ENCODE measurements around the gene IFT52. TPM values are rescaled to one million over a fixed set of nuclear protein-coding genes. Genes with fewer than 3 reads are reported as not detected.

The IFT52 gene
- total RNA-seq, 6 experiments from 2014 or later, result 29.1 to 37.9 (median 35.2) TPM

DNA sequence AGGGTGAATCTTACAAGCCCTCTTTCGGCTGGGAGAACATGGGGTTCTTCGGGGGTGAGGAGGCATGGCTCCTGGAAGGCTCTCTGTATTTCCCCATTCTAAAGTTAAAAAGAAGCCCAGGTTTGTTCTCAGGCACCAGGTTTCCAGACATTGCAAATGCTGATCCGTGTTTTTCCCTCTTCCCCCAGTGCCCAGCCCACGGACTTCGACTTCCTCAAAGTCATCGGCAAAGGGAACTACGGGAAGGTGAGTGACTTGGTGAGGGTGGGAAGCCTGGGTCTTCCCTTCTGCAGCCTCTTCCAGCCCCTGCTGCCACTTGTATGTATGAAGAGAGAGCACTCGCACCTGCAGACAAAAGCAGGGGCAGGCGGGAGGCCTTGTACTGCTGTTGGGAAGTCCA, 23.3 kb upstream of the IFT52 start:
- no peaks in the 10 kb centered on the region for H3K4me1 Mint-ChIP-seq (ENCODE audit: low read depth)
- no peak overlapping the region for H3K4me3 Mint-ChIP-seq
- no peak overlapping the region for H3K27ac Mint-ChIP-seq
- H3K36me3 Mint-ChIP-seq (ENCODE audit: low read depth), result no peaks in the 10 kb centered on the region
- H3K27me3 Mint-ChIP-seq (ENCODE audit: insufficient read depth), result peaks cover 29% of the 10 kb centered on the region
- H3K9me3 Mint-ChIP-seq, result no peaks in the 10 kb centered on the region
- TF ChIP-seq, protein P1, sequence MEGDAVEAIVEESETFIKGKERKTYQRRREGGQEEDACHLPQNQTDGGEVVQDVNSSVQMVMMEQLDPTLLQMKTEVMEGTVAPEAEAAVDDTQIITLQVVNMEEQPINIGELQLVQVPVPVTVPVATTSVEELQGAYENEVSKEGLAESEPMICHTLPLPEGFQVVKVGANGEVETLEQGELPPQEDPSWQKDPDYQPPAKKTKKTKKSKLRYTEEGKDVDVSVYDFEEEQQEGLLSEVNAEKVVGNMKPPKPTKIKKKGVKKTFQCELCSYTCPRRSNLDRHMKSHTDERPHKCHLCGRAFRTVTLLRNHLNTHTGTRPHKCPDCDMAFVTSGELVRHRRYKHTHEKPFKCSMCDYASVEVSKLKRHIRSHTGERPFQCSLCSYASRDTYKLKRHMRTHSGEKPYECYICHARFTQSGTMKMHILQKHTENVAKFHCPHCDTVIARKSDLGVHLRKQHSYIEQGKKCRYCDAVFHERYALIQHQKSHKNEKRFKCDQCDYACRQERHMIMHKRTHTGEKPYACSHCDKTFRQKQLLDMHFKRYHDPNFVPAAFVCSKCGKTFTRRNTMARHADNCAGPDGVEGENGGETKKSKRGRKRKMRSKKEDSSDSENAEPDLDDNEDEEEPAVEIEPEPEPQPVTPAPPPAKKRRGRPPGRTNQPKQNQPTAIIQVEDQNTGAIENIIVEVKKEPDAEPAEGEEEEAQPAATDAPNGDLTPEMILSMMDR (IDR thresholded peaks at IDR 0.05), result no peak
- DNase-seq, result no peak

DNA sequence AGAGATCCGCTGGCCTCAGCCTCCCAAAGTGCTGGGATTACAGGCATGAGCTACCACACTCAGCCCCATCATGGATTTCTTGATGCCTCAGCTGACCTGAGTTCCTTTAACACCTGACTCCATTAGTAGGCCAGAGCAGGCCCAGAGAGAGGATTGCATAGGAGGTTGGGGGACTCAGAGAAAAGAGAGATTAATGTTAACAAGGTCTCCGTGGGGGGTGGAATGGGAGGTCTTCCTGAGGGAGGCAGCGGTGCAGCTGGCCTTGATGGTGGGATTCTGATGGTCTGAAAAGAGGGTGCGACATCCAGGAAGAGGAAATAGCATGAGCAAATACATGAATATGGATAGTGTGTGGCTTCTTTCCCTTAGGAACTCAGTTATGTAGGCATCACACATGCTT, 22.0 kb upstream of the IFT52 start:
- H3K27ac Mint-ChIP-seq, result no peak overlapping the region
- H3K9me3 Mint-ChIP-seq, result no peaks in the 10 kb centered on the region
- no peak overlapping the region for H3K4me3 Mint-ChIP-seq
- H3K4me1 Mint-ChIP-seq (ENCODE audit: low read depth), result no peaks in the 10 kb centered on the region
- H3K36me3 Mint-ChIP-seq (ENCODE audit: low read depth), result no peaks in the 10 kb centered on the region
- TF ChIP-seq, protein P1 (IDR thresholded peaks at IDR 0.05), result no peak
- peaks cover 29% of the 10 kb centered on the region for H3K27me3 Mint-ChIP-seq (ENCODE audit: insufficient read depth)
- DNase-seq, result no peak

DNA sequence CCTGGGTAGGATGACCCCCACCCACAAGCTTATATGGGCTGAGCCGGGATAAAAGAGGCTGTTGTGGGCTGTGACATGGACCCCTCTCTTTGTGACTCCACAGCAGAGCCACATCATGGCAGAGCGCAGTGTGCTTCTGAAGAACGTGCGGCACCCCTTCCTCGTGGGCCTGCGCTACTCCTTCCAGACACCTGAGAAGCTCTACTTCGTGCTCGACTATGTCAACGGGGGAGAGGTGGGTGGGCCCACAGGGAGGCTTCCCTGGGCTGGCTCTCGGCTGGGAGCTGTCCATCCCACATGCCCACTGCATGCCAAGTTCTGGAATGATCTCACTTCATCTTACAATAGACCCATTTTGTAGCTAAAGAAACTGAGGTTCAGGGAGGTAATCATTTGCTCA, 21.5 kb upstream of the IFT52 start:
- Mint-ChIP-seq H3K36me3 (ENCODE audit: low read depth) (no peaks in the 10 kb centered on the region), H3K9me3 (no peaks in the 10 kb centered on the region), H3K27me3 (ENCODE audit: insufficient read depth) (peaks cover 32% of the 10 kb centered on the region), H3K27ac (no peak overlapping the region), H3K4me1 (ENCODE audit: low read depth) (no peaks in the 10 kb centered on the region), H3K4me3 (no peak overlapping the region)
- no peak for DNase-seq
- TF ChIP-seq, protein P1 (IDR thresholded peaks at IDR 0.05), result no peak

DNA sequence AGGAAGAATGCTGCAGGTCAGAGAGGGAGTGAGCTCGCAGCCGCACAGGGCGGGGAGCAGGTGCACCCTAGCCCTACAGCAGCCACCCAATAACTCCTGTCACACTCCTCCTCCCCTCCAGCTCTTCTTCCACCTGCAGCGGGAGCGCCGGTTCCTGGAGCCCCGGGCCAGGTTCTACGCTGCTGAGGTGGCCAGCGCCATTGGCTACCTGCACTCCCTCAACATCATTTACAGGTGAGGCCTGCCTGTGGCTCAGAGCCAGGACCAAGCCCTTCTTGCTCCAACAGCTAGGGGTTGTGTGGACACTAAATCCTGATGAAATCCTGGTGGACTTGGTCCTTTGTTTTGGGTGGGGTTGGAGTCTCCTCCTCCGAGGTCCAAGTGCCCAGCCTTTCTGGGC, 20.2 kb upstream of the IFT52 start:
- no peaks in the 10 kb centered on the region for H3K4me1 Mint-ChIP-seq (ENCODE audit: low read depth)
- no peak overlapping the region for H3K4me3 Mint-ChIP-seq
- H3K27me3 Mint-ChIP-seq (ENCODE audit: insufficient read depth), result peaks cover 32% of the 10 kb centered on the region
- no peak overlapping the region for H3K27ac Mint-ChIP-seq
- no peak for DNase-seq
- H3K36me3 Mint-ChIP-seq (ENCODE audit: low read depth), result no peaks in the 10 kb centered on the region
- TF ChIP-seq, protein P1 (IDR thresholded peaks at IDR 0.05), result no peak
- H3K9me3 Mint-ChIP-seq, result no peaks in the 10 kb centered on the region

DNA sequence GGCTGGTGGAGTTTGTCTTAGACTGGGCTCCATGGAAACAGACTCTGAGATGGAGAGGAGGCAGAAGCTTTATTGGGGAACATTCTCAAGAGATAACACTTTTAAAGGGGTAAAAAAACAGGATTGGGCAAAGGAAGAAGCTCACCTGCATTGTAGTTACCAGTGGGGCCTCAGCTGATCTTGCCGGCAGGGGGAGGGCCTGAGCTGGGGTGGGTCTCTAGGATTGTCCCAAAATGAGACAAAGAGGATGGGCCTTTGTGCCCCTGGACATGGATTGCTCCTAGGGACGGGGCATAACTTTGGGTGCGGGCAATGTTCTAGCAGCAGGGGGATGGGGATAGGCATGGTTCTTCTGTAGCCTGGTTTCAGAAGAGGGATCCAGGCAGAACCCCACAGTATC, 19.4 kb upstream of the IFT52 start:
- no peaks in the 10 kb centered on the region for H3K36me3 Mint-ChIP-seq (ENCODE audit: low read depth)
- peaks cover 38% of the 10 kb centered on the region for H3K27me3 Mint-ChIP-seq (ENCODE audit: insufficient read depth)
- no peak overlapping the region for H3K27ac Mint-ChIP-seq
- no peaks in the 10 kb centered on the region for H3K4me1 Mint-ChIP-seq (ENCODE audit: low read depth)
- H3K4me3 Mint-ChIP-seq, result no peak overlapping the region
- TF ChIP-seq, protein P1 (IDR thresholded peaks at IDR 0.05), result 0 out of 2 replicates have a peak, but pooled peaks have one; percentile 23
- no peak for DNase-seq
- no peaks in the 10 kb centered on the region for H3K9me3 Mint-ChIP-seq

DNA sequence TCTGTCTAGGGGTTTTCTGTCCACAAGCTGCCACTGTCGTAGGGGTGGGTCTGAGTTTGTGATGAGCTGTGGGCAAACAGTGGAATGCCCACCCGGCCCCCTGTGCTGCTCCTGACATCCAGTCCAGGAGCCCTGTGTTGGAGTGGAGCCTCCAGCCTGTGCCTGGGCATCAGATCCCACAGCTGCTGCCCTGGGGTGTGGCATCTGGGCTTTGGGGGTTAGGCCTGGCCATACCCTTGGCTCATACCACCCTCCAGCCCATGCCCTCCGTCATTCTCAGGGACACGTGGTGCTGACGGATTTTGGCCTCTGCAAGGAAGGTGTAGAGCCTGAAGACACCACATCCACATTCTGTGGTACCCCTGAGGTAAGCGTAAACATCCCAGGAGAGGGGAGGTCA, 19.0 kb upstream of the IFT52 start:
- Mint-ChIP-seq H3K27ac (no peak overlapping the region), H3K4me1 (ENCODE audit: low read depth) (no peaks in the 10 kb centered on the region), H3K27me3 (ENCODE audit: insufficient read depth) (peaks cover 36% of the 10 kb centered on the region), H3K36me3 (ENCODE audit: low read depth) (no peaks in the 10 kb centered on the region), H3K4me3 (no peak overlapping the region), H3K9me3 (no peaks in the 10 kb centered on the region)
- TF ChIP-seq, protein P1 (IDR thresholded peaks at IDR 0.05), result no peak
- DNase-seq, result no peak

All from HFFc6 (cell line).